ENCODE results near the gene SLC38A10. TPM values are rescaled to one million over a fixed set of nuclear protein-coding genes. Genes with fewer than 3 reads are reported as not detected.
A peak's percentile ranks its signal among the peaks of the same experiment; 100 is the strongest.

Gene SLC38A10
- total RNA-seq, 2 donors from 2014 or later, result 84.7 to 86.7 TPM

DNA sequence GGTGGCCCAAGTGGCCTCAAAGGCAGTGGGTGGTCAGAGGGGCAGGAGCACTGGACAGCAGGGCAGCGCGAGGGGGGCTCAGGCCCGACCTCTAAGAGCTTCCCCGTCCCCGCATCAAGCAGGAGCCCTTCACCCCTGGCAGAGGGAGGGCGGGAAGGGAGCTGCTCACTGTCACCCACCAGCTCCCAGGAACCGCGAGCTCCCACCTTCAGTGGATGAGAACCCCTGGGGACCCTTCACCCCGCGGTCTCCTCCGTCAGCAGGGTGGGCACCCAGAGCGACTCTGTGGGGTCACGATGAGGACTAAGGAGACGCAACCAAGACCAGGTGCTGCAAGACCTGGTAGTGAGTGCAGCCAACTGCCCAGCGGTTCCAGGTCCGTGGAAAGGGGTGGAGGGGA lies 86.0 kb downstream of the SLC38A10 start:
- DNase-seq (no peak), ATAC-seq (no peak)
- intact Hi-C loops (cut with DNase I, micrococcal nuclease), result no loop called here

DNA sequence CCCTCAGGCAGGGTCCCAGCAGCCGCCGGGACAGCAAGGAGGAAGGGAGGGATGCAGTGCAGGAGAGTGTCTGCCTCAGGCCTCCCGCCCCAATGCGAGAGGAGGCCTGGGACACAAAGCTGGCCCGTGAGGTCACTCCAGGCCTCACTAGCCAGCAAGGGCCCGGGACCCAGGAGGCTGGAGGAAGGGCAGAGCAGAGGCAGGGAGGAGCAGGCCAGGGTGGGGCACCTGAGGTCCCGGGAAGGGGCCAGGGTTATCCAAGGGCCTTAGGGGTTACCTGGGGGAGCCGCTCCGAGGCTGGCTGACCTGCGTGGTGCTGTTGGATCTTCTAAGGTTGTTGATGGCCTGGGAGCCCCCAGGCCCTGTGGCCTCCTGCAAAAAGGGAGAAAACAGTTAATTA lies 86.5 kb downstream of the SLC38A10 start:
- ATAC-seq (no peak), DNase-seq (no peak)
- intact Hi-C loops (cut with DNase I, micrococcal nuclease), result no loop called here

GRCh38 chr17:81207610-81208581 lies 87.2 kb downstream of the SLC38A10 start:
- ATAC-seq (no peak), DNase-seq (no peak)
- intact Hi-C loops (cut with DNase I, micrococcal nuclease), result no loop called here

GRCh38 chr17:81206657-81207056 lies 88.5 kb downstream of the SLC38A10 start:
- ATAC-seq, result no peak
- no peak for DNase-seq
- intact Hi-C loops (cut with DNase I, micrococcal nuclease), result no loop called here

- intact Hi-C loops (cut with DNase I, micrococcal nuclease), result no loop called here
- ATAC-seq (no peak), DNase-seq (no peak)
Observed at GRCh38 chr17:81206166-81206565, 88.9 kb downstream of the SLC38A10 start.

- ATAC-seq (peak; percentile 68), DNase-seq (peak in 1 of 2 donors; percentile 38)
- intact Hi-C loops (cut with DNase I, micrococcal nuclease), result no loop called here
Observed at GRCh38 chr17:81204578-81204977, 90.5 kb downstream of the SLC38A10 start.

- no peak for DNase-seq
- intact Hi-C loops (cut with DNase I, micrococcal nuclease), result no loop called here
- no peak for ATAC-seq
Observed at GRCh38 chr17:81203136-81203535, 92.0 kb downstream of the SLC38A10 start.

- no peak for DNase-seq
- intact Hi-C loops (cut with DNase I, micrococcal nuclease), result no loop called here
- ATAC-seq, result no peak
Observed at GRCh38 chr17:81202318-81202717, 92.8 kb downstream of the SLC38A10 start.

GRCh38 chr17:81200695-81201580 lies 94.2 kb downstream of the SLC38A10 start:
- DNase-seq (peak; percentile 62 to 66), ATAC-seq (peak; percentile 94)
- intact Hi-C loops (cut with DNase I, micrococcal nuclease), result no loop called here

- ATAC-seq, result no peak
- intact Hi-C loops (cut with DNase I, micrococcal nuclease), result no loop called here
- DNase-seq, result no peak
Observed at GRCh38 chr17:81200201-81200600, 94.9 kb downstream of the SLC38A10 start.

- DNase-seq, result no peak
- intact Hi-C loops (cut with DNase I, micrococcal nuclease), result no loop called here
- ATAC-seq, result no peak
Observed at GRCh38 chr17:81199482-81199830, 95.7 kb downstream of the SLC38A10 start.

DNA sequence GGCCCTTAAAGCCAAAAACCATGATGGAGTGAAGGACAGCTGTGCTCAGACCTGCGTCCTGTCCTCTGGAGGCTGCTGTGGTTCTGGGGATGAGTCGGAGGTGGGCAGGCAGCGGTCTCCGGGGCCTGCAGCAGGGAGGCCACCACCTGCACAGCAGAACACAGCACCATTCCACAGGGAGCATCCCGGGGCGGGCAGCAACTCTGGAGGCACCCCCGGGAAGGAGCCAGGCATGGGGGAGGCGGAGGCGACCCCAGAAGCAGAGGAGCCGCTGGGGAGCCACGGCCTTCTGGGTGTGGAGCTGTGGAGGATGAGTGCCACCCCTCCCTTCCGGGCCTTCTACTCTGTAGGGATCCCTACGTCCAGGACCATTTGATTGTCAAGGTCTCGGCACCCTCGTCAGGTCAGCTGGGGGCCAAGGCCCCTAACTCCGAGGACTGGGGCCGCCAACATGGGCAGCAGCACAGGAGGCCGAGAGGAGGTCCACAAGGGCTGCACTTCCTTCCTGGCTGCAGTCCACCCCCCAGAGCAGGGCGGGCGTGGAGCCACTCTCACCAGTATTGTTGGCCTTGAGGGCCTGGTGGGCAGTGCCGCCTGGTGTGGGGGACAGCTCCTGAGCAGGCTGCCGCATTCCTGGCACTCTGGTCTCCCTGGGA lies 96.2 kb downstream of the SLC38A10 start:
- DNase-seq, result no peak
- intact Hi-C loops (cut with DNase I, micrococcal nuclease), result no loop called here
- ATAC-seq, result no peak

- intact Hi-C loops (cut with DNase I, micrococcal nuclease), result no loop called here
- ATAC-seq (no peak), DNase-seq (no peak)
Observed at GRCh38 chr17:81197831-81198490, 97.1 kb downstream of the SLC38A10 start.

DNA sequence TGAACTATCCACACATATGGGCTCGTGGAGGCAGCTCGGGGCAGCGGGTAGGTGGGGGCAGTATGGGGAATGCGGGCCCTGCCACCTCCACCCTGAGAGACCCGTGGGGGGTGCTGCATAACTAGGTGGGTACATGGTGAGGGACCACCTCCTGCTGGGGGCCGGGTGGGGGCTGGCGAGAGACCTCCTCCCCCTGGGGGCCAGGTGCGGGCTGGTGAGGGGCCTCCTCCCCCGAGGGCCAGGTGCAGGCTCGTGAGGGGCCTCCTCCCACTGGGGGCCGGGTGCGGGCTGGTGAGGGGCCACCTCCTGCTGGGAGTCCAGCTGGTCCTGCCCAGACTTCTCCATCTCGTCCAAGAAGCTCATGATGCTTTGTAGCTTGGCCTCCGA lies 97.7 kb downstream of the SLC38A10 start:
- DNase-seq (no peak), ATAC-seq (no peak)
- intact Hi-C loops (cut with DNase I, micrococcal nuclease), result no loop called here

DNA sequence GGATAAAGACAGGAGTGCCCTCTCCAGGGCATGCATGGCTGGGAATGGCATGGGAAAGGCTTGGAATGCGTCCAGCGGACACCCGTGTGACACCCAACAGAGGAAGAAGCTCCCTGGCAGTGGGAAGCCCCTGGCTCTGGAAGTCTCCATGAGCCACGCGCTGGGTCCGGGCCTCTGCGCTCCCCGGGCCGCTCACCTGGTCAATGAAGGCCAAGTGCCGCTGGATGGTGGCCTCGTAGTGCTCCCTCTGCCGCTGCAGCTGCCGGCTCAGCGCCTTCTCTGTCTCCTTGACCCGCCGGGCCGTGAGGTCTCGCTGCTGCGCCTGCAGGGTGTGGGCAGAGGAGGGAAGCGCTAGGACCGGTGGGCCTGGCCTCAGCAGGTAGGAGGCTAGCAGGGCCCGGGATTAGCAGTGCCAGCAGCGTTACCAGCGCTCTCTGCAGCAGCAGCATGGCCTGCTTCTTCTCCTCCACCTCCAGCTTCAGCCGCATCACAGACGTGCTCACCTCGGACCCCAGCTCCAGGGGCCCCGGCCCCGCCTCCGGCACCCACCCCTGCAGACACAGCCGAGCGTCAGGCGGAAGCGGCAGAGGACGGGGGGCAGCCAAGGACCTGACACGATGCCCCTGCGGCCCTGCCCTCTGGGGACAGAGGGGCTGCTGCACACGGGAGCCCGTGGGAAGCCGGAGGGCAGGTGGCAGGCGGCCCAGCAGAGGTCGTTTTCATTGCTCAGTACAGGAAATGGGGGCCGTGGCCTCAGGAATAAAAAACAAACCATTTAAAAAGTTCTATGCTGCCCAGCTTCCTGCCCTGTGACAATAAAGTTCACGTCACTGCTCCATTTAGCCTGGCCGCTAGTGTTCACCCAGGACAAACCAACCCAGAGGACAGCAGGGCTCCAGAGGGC lies 98.3 kb downstream of the SLC38A10 start:
- no peak for DNase-seq
- intact Hi-C loops (cut with DNase I, micrococcal nuclease), result no loop called here
- no peak for ATAC-seq

- intact Hi-C loops (cut with DNase I, micrococcal nuclease), result no loop called here
- no peak for DNase-seq
- no peak for ATAC-seq
Observed at GRCh38 chr17:81195941-81196495, 99.1 kb downstream of the SLC38A10 start.
